ENCODE results near the gene ANKS1B.

The ANKS1B gene

DNA sequence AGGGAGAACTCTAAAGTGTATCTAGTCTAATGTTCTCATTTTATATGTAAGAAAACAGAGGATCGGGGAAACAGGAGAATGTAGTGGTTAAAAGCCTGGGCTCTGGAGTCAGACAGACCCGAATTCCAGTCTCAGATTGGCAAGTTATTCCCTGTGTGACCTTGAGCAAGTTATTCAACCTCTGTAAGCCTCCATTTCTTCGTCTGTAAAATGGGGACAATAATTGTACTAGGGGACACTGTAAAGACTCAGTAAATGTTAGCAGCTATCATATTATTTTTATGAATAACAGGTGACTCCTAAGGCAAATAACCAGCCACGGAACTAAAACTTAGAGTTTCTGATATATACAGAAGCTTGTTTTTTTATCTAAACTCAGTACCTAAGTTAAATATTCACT is 1187.5 kb downstream of the ANKS1B start:
- Histone ChIP-seq H3K4me3 (ENCODE audit: low read depth, low read length) (no peak overlapping the region), H3K27me3 (ENCODE audit: insufficient read depth, low read depth, severe bottlenecking) (no peaks in the 10 kb centered on the region), H3K27ac (no peak overlapping the region), H3K9me3 (ENCODE audit: severe bottlenecking) (no peaks in the 10 kb centered on the region), H3K36me3 (no peaks in the 10 kb centered on the region)
- DNase-seq, result no peak
- no peak for TF ChIP-seq CTCF (IDR thresholded peaks at IDR 0.05; ENCODE audit: low read depth, low read length)

DNA sequence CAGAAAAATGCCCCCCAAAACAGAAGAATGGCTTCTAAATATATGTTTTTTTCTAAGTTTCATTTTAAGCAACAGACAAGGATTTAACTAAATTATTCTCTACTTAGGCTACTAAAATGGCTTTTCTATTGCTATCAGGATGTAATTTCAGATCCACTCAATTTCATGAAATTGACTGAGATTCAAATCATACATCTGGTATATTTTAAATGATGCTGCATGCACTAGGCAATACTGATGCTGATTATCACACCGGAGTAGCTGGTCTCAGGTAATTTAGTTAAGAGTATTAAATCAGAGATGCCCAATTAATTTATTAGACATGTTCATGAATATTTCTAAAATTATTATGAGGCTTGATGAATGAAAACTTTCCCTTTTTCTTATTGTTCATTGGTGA is 1188.0 kb downstream of the ANKS1B start:
- H3K27ac ChIP-seq, result no peak overlapping the region
- TF ChIP-seq CTCF (IDR thresholded peaks at IDR 0.05; ENCODE audit: low read depth, low read length), result no peak

DNA sequence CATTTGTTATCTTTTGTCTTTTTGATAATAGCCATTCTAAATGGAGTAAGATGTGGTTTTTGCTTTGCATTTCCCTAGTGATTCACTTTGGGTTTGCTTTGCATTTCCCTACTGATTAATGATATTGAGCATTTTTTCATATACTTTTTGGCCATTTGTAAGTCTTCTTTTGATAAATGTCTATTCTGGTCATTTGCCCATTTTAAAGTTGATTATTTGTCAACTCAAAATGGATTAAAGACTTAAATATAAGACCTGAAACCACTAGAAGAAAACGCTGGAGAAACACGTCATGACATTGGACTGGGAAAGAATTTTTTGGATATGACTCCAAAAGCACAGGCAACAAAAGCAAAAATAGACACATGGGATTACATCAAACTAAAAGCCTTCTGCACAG is 1191.6 kb downstream of the ANKS1B start:
- Histone ChIP-seq H3K27me3 (ENCODE audit: insufficient read depth, low read depth, severe bottlenecking) (no peaks in the 10 kb centered on the region), H3K27ac (no peak overlapping the region), H3K4me3 (ENCODE audit: low read depth, low read length) (no peak overlapping the region), H3K36me3 (no peaks in the 10 kb centered on the region), H3K9me3 (ENCODE audit: severe bottlenecking) (no peaks in the 10 kb centered on the region)
- no peak for DNase-seq
- TF ChIP-seq CTCF (IDR thresholded peaks at IDR 0.05; ENCODE audit: low read depth, low read length), result no peak

More for the DNA sequence above, 1188.0 kb downstream of the ANKS1B start:
- no peak for DNase-seq
- H3K9me3 ChIP-seq (ENCODE audit: severe bottlenecking), result no peaks in the 10 kb centered on the region
- no peak overlapping the region for H3K4me3 ChIP-seq (ENCODE audit: low read depth, low read length)
- H3K27me3 ChIP-seq (ENCODE audit: insufficient read depth, low read depth, severe bottlenecking), result no peaks in the 10 kb centered on the region
- H3K36me3 ChIP-seq, result no peaks in the 10 kb centered on the region

DNA sequence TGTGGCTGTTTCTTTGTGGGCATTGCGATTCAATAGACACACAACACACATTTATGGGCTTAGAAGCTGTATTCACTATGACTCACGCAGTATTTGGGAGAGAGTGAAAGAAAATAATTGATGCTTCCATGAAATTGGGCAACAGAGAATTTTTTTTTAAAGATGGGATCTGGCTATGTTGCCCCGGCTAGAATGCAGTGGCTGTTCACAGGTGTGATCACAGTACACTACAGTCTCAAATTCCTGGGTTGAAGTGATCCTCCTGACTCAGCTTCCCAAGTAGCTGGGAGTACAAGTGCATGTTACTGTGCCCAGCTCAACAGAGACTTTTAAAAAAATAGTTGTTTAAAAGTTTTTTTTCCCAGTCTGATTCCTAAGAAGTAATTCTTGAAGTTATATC is 1193.3 kb downstream of the ANKS1B start:
- no peak overlapping the region for H3K4me3 ChIP-seq (ENCODE audit: low read depth, low read length)
- no peak for TF ChIP-seq CTCF (IDR thresholded peaks at IDR 0.05; ENCODE audit: low read depth, low read length)
- no peak overlapping the region for H3K27ac ChIP-seq
- H3K36me3 ChIP-seq, result no peaks in the 10 kb centered on the region
- H3K27me3 ChIP-seq (ENCODE audit: insufficient read depth, low read depth, severe bottlenecking), result no peaks in the 10 kb centered on the region
- no peak for DNase-seq
- H3K9me3 ChIP-seq (ENCODE audit: severe bottlenecking), result no peaks in the 10 kb centered on the region

DNA sequence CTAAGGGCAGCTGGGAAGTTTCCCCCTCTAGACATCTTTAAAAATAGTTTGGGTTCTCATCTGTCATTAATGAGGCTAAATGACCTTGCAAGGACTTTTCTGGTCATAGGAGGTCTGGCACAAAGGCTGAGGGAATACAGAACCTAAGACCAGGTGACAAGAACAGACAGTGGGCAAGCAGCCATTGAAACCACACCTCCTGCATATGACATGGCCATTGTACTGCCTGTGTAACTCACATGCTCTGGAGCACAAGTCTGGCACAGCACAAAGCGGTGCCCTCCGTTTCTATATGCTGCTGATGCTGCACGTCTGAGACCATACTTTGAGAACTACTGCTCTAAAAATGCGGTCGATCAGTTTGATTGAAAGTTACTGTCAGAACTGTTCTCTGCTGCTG is 1196.3 kb downstream of the ANKS1B start:
- Histone ChIP-seq H3K27me3 (ENCODE audit: insufficient read depth, low read depth, severe bottlenecking) (no peaks in the 10 kb centered on the region), H3K27ac (no peak overlapping the region), H3K36me3 (no peaks in the 10 kb centered on the region), H3K9me3 (ENCODE audit: severe bottlenecking) (no peaks in the 10 kb centered on the region), H3K4me3 (ENCODE audit: low read depth, low read length) (no peak overlapping the region)
- no peak for DNase-seq
- TF ChIP-seq CTCF (IDR thresholded peaks at IDR 0.05; ENCODE audit: low read depth, low read length), result no peak

DNA sequence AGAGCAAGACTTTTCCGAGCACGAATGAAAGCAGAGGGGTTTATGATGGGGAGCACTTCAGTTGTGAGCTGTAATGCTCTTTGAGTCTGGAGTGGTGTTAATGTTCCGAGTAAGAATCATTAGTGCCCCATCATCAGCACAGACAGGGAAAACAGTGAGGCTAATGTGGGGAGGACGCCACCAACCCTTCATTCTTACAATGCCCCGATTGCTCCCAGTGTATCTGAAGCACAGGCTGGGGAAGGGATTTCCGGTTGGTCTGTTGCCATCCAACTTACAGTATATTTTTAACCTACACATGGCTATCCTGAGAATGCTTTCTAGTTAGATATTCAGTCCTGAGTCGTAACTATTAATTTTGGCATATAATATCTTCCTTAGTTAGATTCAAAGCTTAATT is 1198.1 kb downstream of the ANKS1B start:
- no peaks in the 10 kb centered on the region for H3K27me3 ChIP-seq (ENCODE audit: insufficient read depth, low read depth, severe bottlenecking)
- no peak for DNase-seq
- no peaks in the 10 kb centered on the region for H3K36me3 ChIP-seq
- H3K9me3 ChIP-seq (ENCODE audit: severe bottlenecking), result no peaks in the 10 kb centered on the region
- no peak for TF ChIP-seq CTCF (IDR thresholded peaks at IDR 0.05; ENCODE audit: low read depth, low read length)
- no peak overlapping the region for H3K27ac ChIP-seq
- H3K4me3 ChIP-seq (ENCODE audit: low read depth, low read length), result no peak overlapping the region
